GM18951 (cell line): ENCODE results near the gene SNTA1.

ENCODE experiments used
- POLR2A ChIP-seq: IDR thresholded peaks from 4 replicates; pipeline ENCODE4 v1.6.1; 2011; ENCODE audit warnings: mild to moderate bottlenecking; ENCODE audit not compliant: insufficient read length, insufficient read depth; ENCODE audit errors: extremely low read depth
- in situ Hi-C: fragments of 300-500 bp; cut with MboI; formaldehyde crosslinking; loops from one replicate; pipeline ENCODE4 v1.12.0; 2022; ENCODE audit warnings: low sequenced_read_pairs, mixed read lengths, inconsistent platforms; ENCODE audit not compliant: unreplicated experiment

Gene SNTA1

GRCh38 chr20:33475381-33476152 is 32.0 kb upstream of the SNTA1 start:
- TF ChIP-seq POLR2A = no peak
- in situ Hi-C loops = no loop called here

- no peak for TF ChIP-seq POLR2A
- in situ Hi-C loops = loop anchor here (25.0 kb wide), 1 partner anchor 662 kb away; no protein-coding TSS in a partner anchor
These were observed 31.4 kb upstream of the SNTA1 start for GRCh38 chr20:33474963-33475362.

- no peak for TF ChIP-seq POLR2A
- in situ Hi-C loops = loop anchor here (25.0 kb wide), 1 partner anchor 663 kb away; no protein-coding TSS in a partner anchor
These were observed 30.7 kb upstream of the SNTA1 start for GRCh38 chr20:33474097-33474873.

- TF ChIP-seq POLR2A = no peak
- in situ Hi-C loops = loop anchor here (25.0 kb wide), 1 partner anchor 664 kb away; no protein-coding TSS in a partner anchor
These were observed 29.4 kb upstream of the SNTA1 start for GRCh38 chr20:33472868-33473435.

GRCh38 chr20:33470866-33471265 is 27.3 kb upstream of the SNTA1 start:
- in situ Hi-C loops = loop anchor here (25.0 kb wide), 1 partner anchor 666 kb away; no protein-coding TSS in a partner anchor

GRCh38 chr20:33470457-33470856 is 26.9 kb upstream of the SNTA1 start:
- no peak for TF ChIP-seq POLR2A
- in situ Hi-C loops = loop anchor here (25.0 kb wide), 1 partner anchor 667 kb away; no protein-coding TSS in a partner anchor

More at GRCh38 chr20:33470866-33471265, 27.3 kb upstream of the SNTA1 start:
- no peak for TF ChIP-seq POLR2A

- in situ Hi-C loops = loop anchor here (10.0 to 25.0 kb wide), 2 partner anchors 169 to 671 kb away; no protein-coding TSS in a partner anchor
- no peak for TF ChIP-seq POLR2A
These were observed 22.7 kb upstream of the SNTA1 start for GRCh38 chr20:33466303-33466646.

GRCh38 chr20:33465481-33466302 is 22.1 kb upstream of the SNTA1 start:
- no peak for TF ChIP-seq POLR2A
- in situ Hi-C loops = loop anchor here (10.0 to 25.0 kb wide), 2 partner anchors 169 to 672 kb away; no protein-coding TSS in a partner anchor

GRCh38 chr20:33464759-33465158 is 21.2 kb upstream of the SNTA1 start:
- in situ Hi-C loops = loop anchor here (10.0 to 25.0 kb wide), 2 partner anchors 170 to 673 kb away; no protein-coding TSS in a partner anchor

- TF ChIP-seq POLR2A = no peak
- in situ Hi-C loops = loop anchor here (10.0 to 25.0 kb wide), 2 partner anchors 171 to 674 kb away; no protein-coding TSS in a partner anchor
These were observed 20.0 kb upstream of the SNTA1 start for GRCh38 chr20:33463332-33464101.

GRCh38 chr20:33460711-33461110 is 17.1 kb upstream of the SNTA1 start:
- in situ Hi-C loops = loop anchor here (10.0 to 25.0 kb wide), 2 partner anchors 174 to 677 kb away; no protein-coding TSS in a partner anchor
- TF ChIP-seq POLR2A = no peak
